AG08395 (cell line): Measurements from ENCODE around the gene CD99.
"Not testable (repeated sequence)": the region's sequence is repeated elsewhere in the genome, so short reads cannot be mapped to it uniquely, and the experiment has no call there.

Source experiments
- DNase-seq: peaks from one replicate; pipeline ENCODE4 v3.0.0; 2012; ENCODE audit warnings: mixed read lengths, low spot score

The CD99 gene

DNA sequence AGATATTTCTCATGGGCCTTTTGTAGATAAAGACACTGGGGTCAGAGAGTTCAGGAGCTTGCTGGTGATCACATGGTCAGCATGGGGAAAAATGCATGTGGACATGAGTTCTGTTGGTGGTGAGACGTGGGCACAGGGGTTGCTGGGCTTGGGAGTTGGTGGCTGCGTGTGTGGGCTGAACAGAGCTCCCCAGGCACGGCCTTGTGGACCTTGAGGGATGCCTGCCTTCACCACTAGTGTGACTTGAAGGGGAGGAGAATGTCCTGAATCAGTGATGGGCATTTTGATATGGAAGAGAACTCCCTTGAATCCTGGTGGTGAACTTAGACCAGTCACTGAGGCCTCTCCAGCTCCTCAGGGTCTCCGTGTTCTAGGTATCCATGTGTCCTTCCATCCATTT, 8.9 kb downstream of the CD99 start:
- DNase-seq, result no peak

- DNase-seq, result no peak
Measured at GRCh38 chrX:2700405-2701320, 9.6 kb downstream of the CD99 start.

GRCh38 chrX:2701600-2701999, 10.5 kb downstream of the CD99 start:
- no peak for DNase-seq

DNA sequence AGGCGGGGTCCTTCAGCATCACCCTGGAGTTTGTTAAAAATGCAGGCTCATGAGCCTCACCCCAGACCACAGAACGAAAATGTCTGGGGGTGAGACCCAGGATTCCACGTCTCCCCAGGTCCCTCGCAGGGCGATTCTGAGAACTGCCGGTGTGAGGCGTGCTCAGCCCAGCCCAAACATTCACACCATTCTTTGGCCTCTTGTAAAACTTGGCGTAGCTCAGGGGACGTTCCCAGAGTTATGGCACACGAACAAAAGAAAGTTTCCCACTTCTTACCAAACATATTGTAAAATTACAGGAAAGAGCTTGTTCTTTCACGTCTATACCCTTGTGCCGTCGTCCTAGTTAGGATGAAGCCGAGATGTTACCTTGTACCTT, 12.9 kb downstream of the CD99 start:
- peak; percentile 44 for DNase-seq

DNA sequence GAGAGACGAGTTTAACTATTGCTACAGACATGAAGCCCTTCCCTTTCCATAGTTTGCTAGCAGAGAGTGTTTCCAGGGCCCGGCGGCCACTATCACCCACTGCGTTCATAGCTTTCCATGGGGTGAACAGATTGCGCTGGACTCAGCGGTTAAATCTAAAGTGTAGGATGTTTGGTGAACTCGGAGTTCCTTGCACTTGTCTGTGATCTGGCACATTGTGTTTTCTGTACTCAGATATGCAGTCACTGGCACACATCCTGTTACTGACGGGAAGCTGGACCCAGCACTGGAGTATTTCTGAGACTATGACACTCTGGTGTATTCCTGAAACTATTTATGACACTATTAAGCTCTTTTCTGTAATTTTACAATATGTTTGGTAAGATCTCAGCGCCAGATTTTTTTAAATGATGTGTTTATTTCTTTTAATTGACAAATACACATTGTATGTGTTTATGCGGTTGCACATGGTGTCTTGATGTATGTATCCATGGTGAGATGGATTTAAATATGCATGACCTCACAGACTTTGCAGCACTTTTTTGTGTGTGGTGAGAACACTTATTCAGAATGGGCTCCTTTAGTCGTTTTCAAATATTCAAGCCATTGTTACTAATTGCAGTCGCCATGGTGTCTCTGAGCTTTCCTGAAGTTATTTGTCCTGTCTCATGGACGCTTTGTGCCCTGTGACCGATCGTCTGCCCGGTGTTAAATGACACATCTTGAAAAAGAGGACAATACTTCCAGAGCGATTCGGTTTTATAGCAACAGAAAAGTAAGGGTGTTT, 14.1 kb downstream of the CD99 start:
- no peak for DNase-seq

DNA sequence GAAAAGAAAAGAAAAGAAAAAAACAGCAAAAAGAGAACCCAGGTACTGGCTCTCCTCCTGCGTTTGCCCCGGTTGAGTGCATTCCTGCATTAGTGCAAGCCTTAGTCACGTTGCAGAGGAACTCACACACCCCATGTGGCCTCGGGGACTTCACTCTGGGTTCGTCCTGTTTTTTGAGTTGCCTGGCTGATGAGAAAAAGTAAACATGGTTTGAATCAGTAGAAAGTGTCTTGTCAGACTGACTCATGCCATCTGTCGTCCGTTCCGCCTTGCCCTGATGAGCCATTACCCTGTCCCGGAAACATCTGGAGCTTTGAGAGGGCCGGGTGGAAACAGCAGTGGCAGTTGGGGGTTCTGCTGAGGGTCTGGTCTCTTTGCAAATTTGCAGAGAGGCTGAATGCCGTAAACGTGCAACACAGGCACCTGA, 16.3 kb downstream of the CD99 start:
- peak; percentile 86 for DNase-seq

- no peak for DNase-seq
Measured at GRCh38 chrX:2708021-2708420, 16.9 kb downstream of the CD99 start.

DNA sequence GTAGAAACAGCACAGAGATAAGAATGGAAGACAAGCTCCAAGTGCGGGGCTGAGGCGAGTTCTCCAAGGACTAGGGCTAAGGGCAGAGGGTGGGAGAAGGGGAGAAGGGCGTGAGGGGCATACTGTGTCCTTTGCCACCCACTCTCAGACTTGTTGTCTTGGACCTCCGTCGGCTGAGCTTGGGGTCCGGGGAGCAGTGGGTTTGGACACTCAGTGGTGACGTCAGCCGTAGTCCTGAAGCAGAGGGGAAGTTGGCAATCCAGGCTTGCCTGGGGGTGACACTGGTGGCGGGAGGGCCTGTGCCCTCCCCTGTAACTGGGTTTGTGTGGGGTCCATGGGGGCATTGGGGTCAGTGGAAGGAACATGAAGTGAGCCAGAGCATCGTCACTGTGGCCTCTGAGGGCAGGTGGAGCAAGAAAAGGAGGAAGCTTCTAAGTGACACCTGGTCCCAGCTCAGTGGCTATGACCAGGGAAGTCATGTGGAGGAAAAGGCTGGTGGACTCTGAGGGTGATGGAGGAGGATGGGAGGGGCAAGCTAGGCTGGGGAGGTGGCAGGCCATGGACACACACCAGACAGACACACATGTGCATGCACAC, 17.6 kb downstream of the CD99 start:
- no peak for DNase-seq

DNA sequence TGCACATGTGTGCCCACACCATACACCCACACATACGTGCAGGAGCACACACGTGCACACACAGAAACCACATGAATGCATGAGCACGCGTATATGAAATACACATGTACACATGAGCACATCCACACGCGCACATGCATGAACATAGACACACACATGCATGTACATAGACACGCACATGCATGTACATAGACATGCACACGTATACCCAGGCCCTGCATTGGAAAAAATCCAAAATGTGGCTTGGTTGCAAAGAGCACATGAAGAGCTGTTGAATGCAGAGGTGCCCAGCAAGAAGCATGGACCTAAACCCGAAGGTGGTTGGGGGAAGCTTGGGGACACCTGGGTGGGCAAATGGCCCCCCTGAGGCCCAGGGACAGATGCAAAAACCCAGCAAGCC, 18.5 kb downstream of the CD99 start:
- DNase-seq, result no peak

DNA sequence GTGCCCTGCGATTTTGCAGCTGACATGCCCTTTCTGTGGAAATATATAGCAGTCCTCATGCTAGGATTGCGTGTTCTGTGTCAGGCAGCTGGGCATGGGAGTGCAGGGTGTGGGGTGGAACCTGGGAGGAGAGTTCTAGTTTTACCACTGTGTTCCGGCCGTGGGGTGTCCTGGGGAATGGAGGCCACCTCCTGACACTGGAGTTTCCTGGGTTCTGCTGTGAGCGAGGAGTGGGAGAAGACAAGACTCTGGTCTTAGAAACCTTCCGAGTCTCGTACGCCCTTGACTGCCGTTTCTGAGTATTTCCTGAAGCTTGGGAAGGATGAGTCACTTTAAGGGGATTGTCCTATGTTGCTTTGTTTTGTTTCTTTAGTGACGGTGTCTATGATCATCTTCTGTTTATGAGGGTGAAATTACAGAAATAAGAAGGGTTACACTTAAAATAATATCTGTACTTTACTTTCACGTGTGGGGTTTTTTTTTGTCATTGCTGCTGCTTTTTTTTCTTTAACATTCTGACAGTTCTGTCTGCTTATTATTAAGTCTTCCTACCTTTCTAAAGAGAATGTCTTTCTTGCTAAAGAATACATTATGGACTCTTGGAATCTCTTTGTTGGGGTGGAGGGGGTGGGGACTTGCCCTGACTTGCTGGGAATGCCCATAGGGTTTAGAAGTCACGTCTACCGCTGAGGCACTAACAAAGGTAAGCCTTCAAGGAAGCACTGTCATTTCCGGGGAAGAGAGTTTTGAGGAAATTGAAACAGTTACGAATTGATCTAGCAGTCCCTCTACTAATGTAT, 19.1 kb downstream of the CD99 start:
- peak; percentile 70 for DNase-seq

DNA sequence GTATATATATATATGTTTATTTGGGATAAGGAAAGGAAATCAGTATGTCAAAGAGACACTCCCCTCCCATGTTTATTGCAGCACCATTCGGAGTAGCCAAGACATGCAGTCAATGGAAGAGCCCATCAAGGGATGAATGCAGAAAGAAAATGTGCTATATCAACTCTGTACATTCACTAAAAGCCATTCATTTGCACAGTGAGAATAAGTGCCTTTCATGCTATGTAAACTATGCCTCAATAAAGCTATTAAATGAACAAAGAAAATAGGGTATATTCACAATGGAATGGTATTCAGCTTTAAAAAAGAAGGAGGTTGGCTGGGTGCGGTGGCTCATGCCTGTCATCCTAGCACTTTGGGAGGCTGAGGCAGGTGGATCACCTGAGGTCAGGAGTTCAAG, 20.3 kb downstream of the CD99 start:
- DNase-seq, result no peak

DNA sequence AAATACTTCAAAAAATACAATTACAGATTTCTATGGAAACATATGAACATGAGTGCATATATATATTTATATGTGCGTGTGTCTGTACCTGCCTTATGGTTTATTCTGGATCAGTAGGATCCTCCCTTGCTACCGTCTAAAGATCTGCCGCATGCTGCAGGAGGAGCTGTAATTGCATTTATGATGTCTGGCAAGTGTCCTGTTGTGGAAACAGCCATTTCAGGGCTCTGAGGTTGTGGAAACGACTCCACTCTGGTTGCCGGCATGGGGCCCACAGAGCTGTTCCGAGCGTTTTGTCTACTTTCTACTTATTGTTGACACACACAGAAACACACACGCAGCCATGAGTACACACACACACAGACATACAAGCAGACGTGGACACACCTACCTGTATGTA, 21.3 kb downstream of the CD99 start:
- no peak for DNase-seq

DNA sequence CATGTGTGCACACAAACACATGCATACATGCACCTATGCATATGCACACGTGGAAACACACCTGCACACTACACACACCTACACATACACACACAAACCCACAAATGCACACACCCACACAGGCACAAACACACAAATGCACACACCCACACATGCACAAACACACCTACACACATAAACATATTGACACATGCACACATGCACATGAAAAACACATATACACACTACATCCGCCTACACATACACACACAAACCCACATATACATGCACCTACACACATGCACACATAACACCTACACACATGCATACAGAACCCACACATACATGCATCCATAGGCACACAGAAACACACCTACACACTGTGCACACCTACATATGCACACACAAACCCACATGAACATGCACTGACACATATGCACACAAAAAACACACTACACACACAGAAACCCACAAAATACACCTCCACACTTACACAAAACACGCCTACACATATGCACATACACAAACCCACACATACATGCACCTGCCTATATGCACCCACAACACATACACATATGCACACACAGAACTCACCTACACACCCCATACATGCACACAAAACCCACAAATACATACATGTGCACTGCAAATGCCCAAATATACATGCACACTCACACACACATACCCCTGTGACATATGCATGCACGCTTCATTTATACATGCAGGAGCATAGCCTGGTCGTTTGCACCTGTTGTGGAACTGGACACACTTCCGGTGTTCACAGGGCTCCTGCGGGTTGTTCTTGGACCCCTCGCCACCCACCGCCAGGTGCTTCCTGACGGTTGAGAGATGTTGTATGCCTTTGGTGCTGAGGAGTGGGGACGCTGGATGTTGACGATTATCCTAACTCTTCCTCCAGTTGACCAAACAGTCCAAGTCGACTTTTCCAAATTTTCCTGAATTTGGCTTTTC, 22.1 kb downstream of the CD99 start:
- DNase-seq, result no peak

DNA sequence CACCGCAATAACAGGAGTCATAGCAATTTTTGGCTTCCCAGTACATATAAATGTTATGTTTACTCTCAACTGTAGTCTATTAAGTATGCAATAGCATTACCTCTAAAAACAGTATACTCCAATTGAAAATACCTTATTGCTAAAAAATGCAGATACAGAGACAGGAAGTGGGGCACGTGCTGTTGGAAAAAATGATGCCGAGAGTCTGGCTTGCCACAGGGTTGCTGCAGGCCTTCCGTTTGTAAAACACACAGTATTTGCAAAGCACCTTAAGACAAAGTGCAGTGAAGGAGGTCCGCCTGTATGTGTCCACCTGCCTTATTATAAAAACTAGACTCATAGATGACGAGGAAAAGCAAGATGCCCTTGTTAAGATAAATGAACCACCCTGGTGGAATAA, 23.5 kb downstream of the CD99 start:
- no peak for DNase-seq

- no peak for DNase-seq
Measured at GRCh38 chrX:2715066-2715600, 24.0 kb downstream of the CD99 start.

DNA sequence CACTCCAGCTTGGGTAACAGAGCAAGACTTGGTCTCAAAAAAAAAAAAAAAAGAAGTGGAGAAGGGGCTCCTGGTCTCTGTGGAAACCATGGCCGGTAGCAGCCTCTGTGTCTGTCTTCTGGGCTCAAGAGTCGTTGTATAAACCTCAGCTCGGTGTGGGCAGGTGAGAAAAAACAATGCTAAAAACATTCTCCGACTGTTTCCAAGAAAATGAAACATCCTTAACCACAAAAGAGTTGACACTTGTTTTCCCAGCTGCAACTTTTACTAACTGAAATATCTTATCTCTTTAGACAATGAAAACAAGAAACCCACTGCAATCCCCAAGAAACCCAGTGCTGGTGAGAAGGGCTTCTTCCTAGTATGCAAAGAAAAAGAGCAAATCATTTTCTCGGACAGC, 26.2 kb downstream of the CD99 start:
- no peak for DNase-seq

DNA sequence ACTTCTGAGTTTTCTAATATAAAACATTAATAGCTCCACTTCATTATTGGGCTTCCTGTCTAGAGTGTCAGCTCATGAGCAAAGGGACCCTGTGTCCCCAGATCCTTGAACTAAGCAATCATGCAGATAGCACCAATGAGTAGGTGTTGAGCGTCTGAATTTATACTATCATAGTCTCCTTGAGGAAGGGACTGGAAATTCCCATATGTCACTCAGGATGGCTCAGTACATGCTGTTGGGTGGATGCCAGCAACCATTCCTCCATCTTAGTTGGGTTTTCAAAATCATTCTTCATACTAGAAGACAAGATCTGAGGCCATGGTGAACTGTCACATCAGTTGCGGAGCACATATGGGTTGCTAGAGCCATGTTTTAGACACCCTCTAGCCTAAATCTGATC, 27.7 kb downstream of the CD99 start:
- no peak for DNase-seq

DNA sequence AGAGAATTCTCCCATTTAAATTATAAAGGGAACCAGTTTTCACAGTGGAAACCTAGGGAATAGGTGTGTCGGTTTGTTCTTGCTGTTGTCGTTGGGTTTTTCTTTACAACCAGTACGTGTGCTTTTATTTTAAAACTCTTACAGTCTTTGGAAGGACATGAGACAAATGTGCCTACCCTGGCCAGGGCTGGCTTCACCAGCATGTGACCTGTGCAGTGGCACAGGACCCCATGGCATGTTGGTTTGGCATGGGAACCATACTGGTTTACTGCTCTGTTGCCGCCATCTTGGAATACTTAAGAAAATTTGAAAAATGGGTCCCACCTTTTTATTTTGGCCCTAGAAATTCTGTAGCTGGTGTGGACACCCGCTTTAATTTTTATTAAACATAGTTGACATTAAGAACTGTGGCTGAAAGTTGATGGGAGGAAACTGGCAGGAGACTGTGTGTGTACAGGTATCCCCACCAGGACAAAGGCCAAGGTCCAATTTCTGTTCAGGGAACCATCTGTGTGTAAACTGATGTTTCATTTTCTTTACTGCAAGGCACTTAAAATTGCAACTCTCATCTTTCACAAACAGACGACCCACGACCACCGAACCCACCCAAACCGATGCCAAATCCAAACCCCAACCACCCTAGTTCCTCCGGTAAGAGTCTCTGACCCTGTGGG, 28.8 kb downstream of the CD99 start:
- no peak for DNase-seq

DNA sequence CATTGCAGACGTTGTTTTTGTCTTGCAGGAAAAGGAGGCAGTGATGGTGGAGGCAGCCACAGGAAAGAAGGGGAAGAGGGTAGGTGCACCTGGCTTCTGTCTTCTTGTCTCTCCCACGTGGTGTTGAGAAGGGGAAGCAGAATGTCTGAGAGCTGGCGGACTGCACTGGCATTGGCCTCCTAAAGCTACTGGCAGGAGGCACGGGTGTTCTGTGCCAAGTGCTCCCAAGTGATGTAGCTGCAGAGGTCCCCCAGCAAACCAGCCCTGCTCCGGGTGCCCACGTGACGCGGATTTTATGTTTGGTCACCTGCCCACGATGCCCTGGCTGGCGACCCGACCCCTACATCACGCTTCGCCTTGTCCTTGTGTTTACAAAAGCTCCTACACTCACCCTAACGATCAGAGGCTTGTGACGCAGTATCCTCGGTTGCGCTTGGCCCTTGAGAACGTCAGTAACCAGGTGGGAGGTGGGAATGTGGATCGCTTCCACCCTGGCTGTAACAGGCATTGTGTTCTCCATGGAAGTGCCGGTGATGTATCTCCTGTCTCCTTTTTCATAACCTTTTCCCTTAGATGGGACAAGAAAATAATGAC, 32.3 kb downstream of the CD99 start:
- DNase-seq, result no peak

DNA sequence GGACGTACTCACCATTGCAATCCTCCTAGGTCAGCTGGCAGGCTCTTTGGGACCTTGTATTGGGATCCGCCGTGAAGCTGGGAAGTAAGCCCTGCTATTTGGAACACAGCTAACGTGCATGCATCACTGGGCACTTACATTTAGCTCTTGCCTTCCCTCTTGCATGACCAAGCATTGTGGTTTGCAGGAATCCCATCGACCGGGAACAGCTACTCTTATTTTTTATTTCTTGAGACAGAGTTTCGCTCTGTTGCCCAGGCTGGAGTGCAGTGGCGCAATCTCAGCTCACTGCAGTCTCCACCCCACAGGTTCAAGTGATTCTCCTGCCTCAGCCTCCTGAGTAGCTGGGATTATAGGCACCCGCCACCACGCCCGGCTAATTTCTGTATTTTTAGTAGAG, 36.2 kb downstream of the CD99 start:
- DNase-seq, result not testable (repeated sequence)
